ENCODE results near the gene NSMF.

Gene NSMF

GRCh38 chr9:137409515-137409914, 49.6 kb downstream of the NSMF start:
- no peak overlapping the region for H3K27ac ChIP-seq

GRCh38 chr9:137408651-137409405, 50.3 kb downstream of the NSMF start:
- H3K79me2 ChIP-seq (ENCODE audit: insufficient read depth, low read depth), result no peaks in the 10 kb centered on the region
- no peak for TF ChIP-seq CTCF (conservative IDR thresholded peaks at IDR 0.05; ENCODE audit: low read depth, low read length)
- no peak overlapping the region for H3K9ac ChIP-seq
- no peaks in the 10 kb centered on the region for H3K27me3 ChIP-seq (ENCODE audit: insufficient read depth, low read depth)
- H3K36me3 ChIP-seq (ENCODE audit: insufficient read depth), result no peaks in the 10 kb centered on the region
- H3K4me2 ChIP-seq, result no peak overlapping the region
- H3K27ac ChIP-seq, result no peak overlapping the region
- no peaks in the 10 kb centered on the region for H4K20me1 ChIP-seq (ENCODE audit: insufficient read depth)
- no peak overlapping the region for H3K4me3 ChIP-seq (IDR thresholded peaks at IDR 0.05; ENCODE audit: insufficient read depth, low read depth, low read length)
- no peak overlapping the region for H2AFZ ChIP-seq (ENCODE audit: low read depth)
- H3K4me1 ChIP-seq (ENCODE audit: low read depth, poor library complexity, severe bottlenecking), result peaks cover 22% of the 10 kb centered on the region

More at GRCh38 chr9:137409515-137409914, 49.6 kb downstream of the NSMF start:
- H3K4me2 ChIP-seq, result no peak overlapping the region
- no peaks in the 10 kb centered on the region for H3K27me3 ChIP-seq (ENCODE audit: insufficient read depth, low read depth)
- no peak overlapping the region for H3K4me3 ChIP-seq (IDR thresholded peaks at IDR 0.05; ENCODE audit: insufficient read depth, low read depth, low read length)
- no peaks in the 10 kb centered on the region for H4K20me1 ChIP-seq (ENCODE audit: insufficient read depth)
- H3K4me1 ChIP-seq (ENCODE audit: low read depth, poor library complexity, severe bottlenecking), result peaks cover 22% of the 10 kb centered on the region
- no peak overlapping the region for H3K9ac ChIP-seq
- H3K79me2 ChIP-seq (ENCODE audit: insufficient read depth, low read depth), result no peaks in the 10 kb centered on the region
- TF ChIP-seq CTCF (conservative IDR thresholded peaks at IDR 0.05; ENCODE audit: low read depth, low read length), result no peak
- H2AFZ ChIP-seq (ENCODE audit: low read depth), result no peak overlapping the region
- H3K36me3 ChIP-seq (ENCODE audit: insufficient read depth), result no peaks in the 10 kb centered on the region

- TF ChIP-seq CTCF (conservative IDR thresholded peaks at IDR 0.05; ENCODE audit: low read depth, low read length), result no peak
- H3K4me3 ChIP-seq (IDR thresholded peaks at IDR 0.05; ENCODE audit: insufficient read depth, low read depth, low read length), result no peak overlapping the region
- no peaks in the 10 kb centered on the region for H4K20me1 ChIP-seq (ENCODE audit: insufficient read depth)
- no peaks in the 10 kb centered on the region for H3K36me3 ChIP-seq (ENCODE audit: insufficient read depth)
- H3K27ac ChIP-seq, result no peak overlapping the region
- H2AFZ ChIP-seq (ENCODE audit: low read depth), result no peak overlapping the region
- no peak overlapping the region for H3K9ac ChIP-seq
- H3K79me2 ChIP-seq (ENCODE audit: insufficient read depth, low read depth), result no peaks in the 10 kb centered on the region
- H3K4me2 ChIP-seq, result no peak overlapping the region
- no peaks in the 10 kb centered on the region for H3K27me3 ChIP-seq (ENCODE audit: insufficient read depth, low read depth)
- peaks cover 22% of the 10 kb centered on the region for H3K4me1 ChIP-seq (ENCODE audit: low read depth, poor library complexity, severe bottlenecking)
Observed at GRCh38 chr9:137407590-137408300, 51.4 kb downstream of the NSMF start.

- Histone ChIP-seq H3K4me2 (no peak overlapping the region), H4K20me1 (ENCODE audit: insufficient read depth) (no peaks in the 10 kb centered on the region), H3K4me3 (IDR thresholded peaks at IDR 0.05; ENCODE audit: insufficient read depth, low read depth, low read length) (no peak overlapping the region), H3K9ac (no peak overlapping the region), H3K79me2 (ENCODE audit: insufficient read depth, low read depth) (no peaks in the 10 kb centered on the region), H3K27me3 (ENCODE audit: insufficient read depth, low read depth) (no peaks in the 10 kb centered on the region), H3K36me3 (ENCODE audit: insufficient read depth) (no peaks in the 10 kb centered on the region), H3K27ac (no peak overlapping the region), H3K4me1 (ENCODE audit: low read depth, poor library complexity, severe bottlenecking) (peaks cover 15% of the 10 kb centered on the region), H2AFZ (ENCODE audit: low read depth) (no peak overlapping the region)
- TF ChIP-seq CTCF (conservative IDR thresholded peaks at IDR 0.05; ENCODE audit: low read depth, low read length), result no peak
Observed at GRCh38 chr9:137406876-137407589, 52.1 kb downstream of the NSMF start.

Measured in KMS-11 (cell line).